DMS 273 (cell line): ENCODE results near the gene SESN2.
A peak's percentile ranks its signal among the peaks of the same experiment; 100 is the strongest.
"Not testable (repeated sequence)": the region's sequence is repeated elsewhere in the genome, so short reads cannot be mapped to it uniquely, and the experiment has no call there.

Experiments used
- DNase-seq: peaks from one replicate; lab custom pipeline; 2025; ENCODE audit not compliant: unreplicated experiment; lab: John Stamatoyannopoulos, UW

SESN2 gene

DNA sequence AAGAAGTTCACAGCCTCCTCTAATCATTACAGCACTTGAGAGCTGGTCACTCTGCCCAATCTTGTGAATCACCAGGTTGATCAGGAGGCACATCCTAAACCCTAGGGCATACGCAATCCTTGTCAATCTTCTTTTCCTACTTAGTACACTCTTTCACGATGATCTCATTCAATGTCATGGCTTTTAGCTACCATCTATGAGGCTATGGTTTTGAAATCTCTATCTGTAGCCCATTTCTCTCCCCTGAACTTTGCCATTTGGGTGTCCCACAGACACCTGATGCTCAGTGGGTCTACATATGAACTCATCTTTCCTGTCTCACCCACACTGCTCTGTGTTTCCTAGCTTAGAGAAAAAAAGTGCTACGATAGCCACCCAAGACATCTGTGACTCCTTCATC lies 67.7 kb downstream of the SESN2 start:
- no peak for DNase-seq

DNA sequence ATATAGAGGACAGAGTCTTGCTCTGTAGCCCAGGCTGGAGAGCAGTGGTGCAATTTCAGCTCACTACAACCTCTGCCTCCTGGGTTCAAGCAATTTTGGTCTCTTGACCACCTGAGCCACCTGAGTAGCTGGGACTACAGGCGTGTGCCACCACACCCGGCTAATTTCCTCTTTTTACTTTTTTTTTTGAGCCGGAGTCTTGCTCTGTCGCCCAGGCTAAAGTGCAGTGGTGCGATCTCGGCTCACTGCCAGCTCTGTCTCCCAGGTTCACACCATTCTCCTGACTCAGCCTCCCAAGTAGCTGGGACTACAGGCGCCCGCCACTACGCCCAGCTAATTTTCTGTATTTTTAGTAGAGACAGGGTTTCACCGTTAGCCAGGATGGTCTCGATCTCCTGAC lies 68.1 kb downstream of the SESN2 start:
- DNase-seq = not testable (repeated sequence)

DNA sequence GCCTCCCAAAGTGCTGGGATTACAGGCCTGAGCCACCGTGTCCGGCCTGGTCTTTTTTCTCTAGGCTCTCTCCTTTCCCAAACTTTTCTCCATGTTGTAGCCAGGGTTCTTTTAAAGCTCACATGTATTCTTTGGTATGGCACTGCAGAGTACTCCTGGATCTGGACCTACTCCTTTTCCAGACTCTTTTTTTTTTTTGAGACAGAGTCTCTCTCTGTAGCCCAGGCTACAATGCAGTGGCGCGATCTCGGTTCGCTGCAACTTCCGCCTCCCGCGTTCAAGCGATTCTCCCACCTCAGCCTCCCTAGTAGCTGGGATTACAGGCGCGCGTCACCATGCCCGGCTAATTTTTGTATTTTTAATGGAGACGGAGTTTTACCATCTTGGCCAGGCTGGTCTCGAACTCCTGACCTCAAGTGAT lies 68.9 kb downstream of the SESN2 start:
- no peak for DNase-seq

DNA sequence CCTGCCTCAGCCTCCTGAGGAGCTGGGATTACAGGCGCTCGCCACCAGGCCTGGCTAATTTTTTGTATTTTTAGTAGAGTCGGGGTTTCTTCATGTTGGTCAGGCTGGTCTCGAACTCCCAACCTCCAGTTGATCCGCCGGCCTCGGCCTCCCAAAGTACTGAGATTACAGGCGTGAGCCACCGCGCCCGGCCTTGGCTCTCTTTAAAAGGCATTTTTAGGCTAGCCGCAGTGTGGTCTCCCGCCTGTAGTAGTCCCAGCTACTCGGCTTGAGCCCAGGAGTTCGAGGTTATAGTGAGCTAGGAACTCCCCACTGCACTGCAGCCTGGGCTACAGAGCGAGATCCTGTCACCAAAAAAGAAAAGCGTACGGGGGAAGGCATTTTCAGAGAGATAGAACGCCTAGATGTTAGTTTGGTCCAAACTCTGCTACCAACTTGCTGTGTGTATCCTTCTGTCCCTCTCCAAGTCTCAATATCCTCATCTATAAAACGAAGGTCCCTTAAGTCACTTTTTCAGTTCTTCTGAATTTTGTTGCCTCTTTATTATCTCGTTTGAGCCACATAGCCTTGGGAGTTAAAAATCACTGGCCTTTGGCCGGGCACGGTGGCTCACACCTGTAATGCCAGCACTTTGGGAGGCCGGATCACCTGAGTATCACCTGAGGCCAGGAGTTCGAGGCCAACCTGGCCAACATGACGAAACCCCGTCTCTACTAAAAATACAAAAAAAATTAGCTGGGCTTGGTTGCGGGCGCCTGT lies 70.3 kb downstream of the SESN2 start:
- peak; percentile 67 for DNase-seq
